Chondrocyte (in vitro differentiated cells): Measurements from ENCODE around the gene CEP85L. TPM values are rescaled to one million over a fixed set of nuclear protein-coding genes. Genes with fewer than 3 reads are reported as not detected.

Source experiments
- DNase-seq: peaks from one replicate; pipeline ENCODE4 v3.0.0; 2021; ENCODE audit warnings: mixed read lengths, low spot score
- H3K27ac Mint-ChIP-seq: one replicate; pipeline ENCODE4 v1.8.0; 2021; ENCODE audit warnings: mild to moderate bottlenecking, moderate library complexity, mixed read lengths; ENCODE audit not compliant: unreplicated experiment
- H3K27me3 Mint-ChIP-seq: 2 replicates; pipeline ENCODE4 v1.8.0; 2021; ENCODE audit warnings: low read depth, mixed read lengths
- H3K36me3 Mint-ChIP-seq: 2 replicates; pipeline ENCODE4 v1.8.0; 2021; ENCODE audit warnings: low read depth, mixed read lengths
- H3K4me1 Mint-ChIP-seq: 2 replicates; pipeline ENCODE4 v1.8.0; 2021; ENCODE audit warnings: low read depth, mild to moderate bottlenecking, mixed read lengths
- H3K4me3 Mint-ChIP-seq: one replicate; pipeline ENCODE4 v1.8.0; 2021; ENCODE audit warnings: mild to moderate bottlenecking, moderate library complexity, mixed read lengths; ENCODE audit not compliant: unreplicated experiment
- H3K9me3 Mint-ChIP-seq: 2 replicates; pipeline ENCODE4 v1.8.0; 2021; ENCODE audit warnings: low read depth, mixed read lengths
- total RNA-seq: library from RNA; stranded (reverse); gene quantifications from 3 replicates; pipeline ENCODE4 v1.2.1, GENCODE V29; 2021
- TF ChIP-seq, protein P1 (sequence below): fragments of 200-600 bp; sonication (generic); IDR thresholded peaks from 2 replicates; pipeline ENCODE4 v1.5.0; 2021; ENCODE audit warnings: antibody characterized with exemption, mild to moderate bottlenecking, moderate library complexity

Gene CEP85L
- total RNA-seq, 1 donor from 2014 or later = 10.4 TPM

GRCh38 chr6:118685823-118686449 lies 34.5 kb upstream of the CEP85L start:
- no peak overlapping the region for H3K4me3 Mint-ChIP-seq
- H3K27me3 Mint-ChIP-seq = no peaks in the 10 kb centered on the region
- H3K9me3 Mint-ChIP-seq = no peaks in the 10 kb centered on the region
- no peak for DNase-seq
- H3K36me3 Mint-ChIP-seq = peaks cover 1% of the 10 kb centered on the region
- TF ChIP-seq, protein P1, sequence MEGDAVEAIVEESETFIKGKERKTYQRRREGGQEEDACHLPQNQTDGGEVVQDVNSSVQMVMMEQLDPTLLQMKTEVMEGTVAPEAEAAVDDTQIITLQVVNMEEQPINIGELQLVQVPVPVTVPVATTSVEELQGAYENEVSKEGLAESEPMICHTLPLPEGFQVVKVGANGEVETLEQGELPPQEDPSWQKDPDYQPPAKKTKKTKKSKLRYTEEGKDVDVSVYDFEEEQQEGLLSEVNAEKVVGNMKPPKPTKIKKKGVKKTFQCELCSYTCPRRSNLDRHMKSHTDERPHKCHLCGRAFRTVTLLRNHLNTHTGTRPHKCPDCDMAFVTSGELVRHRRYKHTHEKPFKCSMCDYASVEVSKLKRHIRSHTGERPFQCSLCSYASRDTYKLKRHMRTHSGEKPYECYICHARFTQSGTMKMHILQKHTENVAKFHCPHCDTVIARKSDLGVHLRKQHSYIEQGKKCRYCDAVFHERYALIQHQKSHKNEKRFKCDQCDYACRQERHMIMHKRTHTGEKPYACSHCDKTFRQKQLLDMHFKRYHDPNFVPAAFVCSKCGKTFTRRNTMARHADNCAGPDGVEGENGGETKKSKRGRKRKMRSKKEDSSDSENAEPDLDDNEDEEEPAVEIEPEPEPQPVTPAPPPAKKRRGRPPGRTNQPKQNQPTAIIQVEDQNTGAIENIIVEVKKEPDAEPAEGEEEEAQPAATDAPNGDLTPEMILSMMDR = no peak
- no peak overlapping the region for H3K27ac Mint-ChIP-seq
- peaks cover 5% of the 10 kb centered on the region for H3K4me1 Mint-ChIP-seq

GRCh38 chr6:118683881-118684872 lies 32.8 kb upstream of the CEP85L start:
- TF ChIP-seq, protein P1 = no peak
- peaks cover 8% of the 10 kb centered on the region for H3K4me1 Mint-ChIP-seq
- H3K4me3 Mint-ChIP-seq = no peak overlapping the region
- no peaks in the 10 kb centered on the region for H3K27me3 Mint-ChIP-seq
- H3K27ac Mint-ChIP-seq = no peak overlapping the region
- H3K36me3 Mint-ChIP-seq = no peaks in the 10 kb centered on the region
- no peak for DNase-seq
- H3K9me3 Mint-ChIP-seq = no peaks in the 10 kb centered on the region

DNA sequence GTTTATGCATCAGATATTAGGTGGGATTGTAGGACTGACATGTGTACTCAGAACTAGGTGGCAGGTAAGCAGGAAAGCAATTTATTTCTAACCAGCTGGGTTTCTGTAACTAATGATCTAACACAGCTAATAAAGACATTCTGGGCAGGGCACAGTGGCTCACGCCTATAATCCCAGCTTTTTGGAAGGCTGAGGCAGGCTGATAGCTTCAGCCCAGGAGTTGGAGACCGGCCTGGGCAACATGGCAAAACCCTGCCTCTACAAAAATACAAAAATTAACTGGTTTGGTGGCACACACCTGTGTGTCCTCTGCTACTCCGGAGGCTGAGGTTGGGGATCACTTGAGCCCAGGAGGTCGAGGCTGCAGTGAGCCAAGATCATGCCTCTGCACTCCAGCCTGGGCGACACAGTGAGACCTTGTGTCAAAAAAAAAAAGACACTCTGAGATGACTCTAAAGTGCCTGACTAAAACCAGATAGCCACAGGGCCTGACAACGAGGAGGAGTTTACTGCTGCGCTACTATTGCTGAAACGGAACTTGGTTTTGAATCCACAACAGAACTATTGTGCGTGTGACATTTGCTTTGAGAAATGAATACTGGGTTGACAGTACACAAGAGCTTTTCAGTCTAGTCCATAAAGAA lies 29.2 kb upstream of the CEP85L start:
- H3K36me3 Mint-ChIP-seq = no peaks in the 10 kb centered on the region
- no peak overlapping the region for H3K4me3 Mint-ChIP-seq
- no peak for DNase-seq
- TF ChIP-seq, protein P1 = no peak
- no peak overlapping the region for H3K27ac Mint-ChIP-seq
- H3K4me1 Mint-ChIP-seq = peaks cover 8% of the 10 kb centered on the region
- no peaks in the 10 kb centered on the region for H3K9me3 Mint-ChIP-seq
- peaks cover 2% of the 10 kb centered on the region for H3K27me3 Mint-ChIP-seq

- TF ChIP-seq, protein P1 = no peak
- no peak for DNase-seq
- Mint-ChIP-seq H3K27ac (no peak overlapping the region), H3K9me3 (no peaks in the 10 kb centered on the region), H3K4me1 (peaks cover 7% of the 10 kb centered on the region), H3K4me3 (no peak overlapping the region), H3K36me3 (no peaks in the 10 kb centered on the region), H3K27me3 (peaks cover 2% of the 10 kb centered on the region)
These were observed 28.0 kb upstream of the CEP85L start for GRCh38 chr6:118679327-118679901.

GRCh38 chr6:118678866-118679265 lies 27.5 kb upstream of the CEP85L start:
- no peak for DNase-seq
- no peak overlapping the region for H3K27ac Mint-ChIP-seq
- H3K27me3 Mint-ChIP-seq = peaks cover 2% of the 10 kb centered on the region
- H3K4me3 Mint-ChIP-seq = no peak overlapping the region
- peaks cover 7% of the 10 kb centered on the region for H3K4me1 Mint-ChIP-seq
- no peaks in the 10 kb centered on the region for H3K36me3 Mint-ChIP-seq
- TF ChIP-seq, protein P1 = no peak
- H3K9me3 Mint-ChIP-seq = no peaks in the 10 kb centered on the region
